Vagina (tissue), 2 donors: ENCODE results near the gene C10orf62.

ENCODE experiments used
- CTCF ChIP-seq, 3 experiments: fragments of 450-650 bp in 2 of 3; fragments of 200-600 bp in 1 of 3; sonication (generic) in 1 of 3; IDR thresholded peaks; one replicate each; pipeline ENCODE4 v1.5.1; 2017 to 2019; ENCODE audit warnings: antibody characterized with exemption in 3 of 3, mild to moderate bottlenecking in 2 of 3, moderate library complexity in 2 of 3
- POLR2A ChIP-seq, 2 donors: fragments of 450-650 bp; IDR thresholded peaks; one replicate each; pipeline ENCODE4 v1.6.1; 2017; ENCODE audit warnings: antibody characterized with exemption in 2 of 2, mild to moderate bottlenecking in 2 of 2, moderate library complexity in 2 of 2
- POLR2AphosphoS5 ChIP-seq, 2 donors: sonication (generic); formaldehyde crosslinking; IDR thresholded peaks; one replicate each; pipeline ENCODE4 v1.9.0; 2017; ENCODE audit warnings: antibody characterized with exemption in 2 of 2, mild to moderate bottlenecking in 2 of 2, low read depth in 1 of 2; ENCODE audit not compliant: insufficient read depth in 1 of 2

GRCh38 chr10:97571622-97572021 lies 17.9 kb upstream of the C10orf62 start:
- TF ChIP-seq CTCF (IDR thresholded peaks at IDR 0.05): no peak
- TF ChIP-seq POLR2AphosphoS5 (IDR thresholded peaks at IDR 0.05; ENCODE audit: insufficient read depth in 1 of 2, low read depth in 1 of 2): peak in 1 of 2 donors; percentile 45
- TF ChIP-seq POLR2A (IDR thresholded peaks at IDR 0.05): no peak
